Measurements from ENCODE around the gene GATB.

Gene GATB

DNA sequence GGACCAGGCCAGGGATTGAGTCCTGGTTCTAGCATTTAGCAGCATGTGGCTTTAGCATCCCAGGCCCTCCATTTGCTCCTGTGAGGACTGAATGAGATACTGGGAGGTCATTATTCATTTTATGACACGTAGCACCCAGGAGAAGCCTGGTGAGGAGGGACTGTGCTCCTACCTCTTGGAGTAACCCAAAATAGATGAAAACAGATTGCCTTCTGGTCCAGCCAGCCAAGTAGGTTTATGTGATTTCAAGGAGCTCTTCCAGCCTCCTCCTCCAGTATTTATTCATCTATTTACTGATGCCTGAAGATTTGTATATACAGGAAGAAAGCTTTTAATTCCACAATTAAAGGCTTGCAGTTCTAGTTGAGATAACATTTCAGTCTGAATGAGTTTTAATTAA, 109.3 kb downstream of the GATB start:
- DNase-seq (ENCODE audit: low spot score): no peak

DNA sequence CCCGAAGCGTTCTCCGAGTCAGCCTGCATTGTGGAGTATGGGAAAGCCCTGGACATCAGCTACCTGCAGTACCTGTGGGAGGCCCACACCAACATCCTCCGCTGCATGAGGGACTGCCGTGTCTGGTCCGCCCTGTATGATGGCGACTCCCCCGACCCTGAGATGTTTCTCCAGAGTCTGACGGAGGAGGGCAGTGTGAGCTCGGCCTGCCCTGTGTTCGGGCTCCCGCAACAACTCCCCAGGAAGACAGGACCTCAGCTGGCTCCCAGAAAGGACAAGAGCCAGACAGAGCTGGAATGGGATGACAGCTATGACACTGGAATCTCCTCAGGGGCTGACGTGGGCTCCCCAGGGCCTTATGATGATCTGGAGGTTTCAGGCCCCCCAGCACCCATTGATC, 111.3 kb downstream of the GATB start:
- DNase-seq (ENCODE audit: low spot score): no peak

DNA sequence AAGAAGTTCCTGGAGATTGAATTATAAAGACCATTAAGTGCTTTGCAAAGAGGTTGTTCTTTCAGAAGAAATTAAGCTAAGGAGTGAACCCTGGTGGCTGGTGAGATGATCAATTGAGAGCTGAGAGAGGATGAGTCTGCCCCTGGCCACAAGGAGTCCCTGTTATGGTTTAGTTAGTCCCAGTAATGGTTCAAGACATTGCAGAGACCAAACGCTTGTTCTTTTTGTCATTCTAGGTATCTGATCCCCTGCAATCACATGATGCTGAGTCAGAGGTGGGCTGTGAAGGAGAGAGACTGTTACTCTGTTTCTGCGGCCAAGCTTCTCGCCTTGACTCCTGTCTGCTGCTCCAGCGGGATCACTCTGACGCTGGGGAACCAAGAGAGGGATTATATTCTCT, 114.5 kb downstream of the GATB start:
- no peak for DNase-seq (ENCODE audit: low spot score)

DNA sequence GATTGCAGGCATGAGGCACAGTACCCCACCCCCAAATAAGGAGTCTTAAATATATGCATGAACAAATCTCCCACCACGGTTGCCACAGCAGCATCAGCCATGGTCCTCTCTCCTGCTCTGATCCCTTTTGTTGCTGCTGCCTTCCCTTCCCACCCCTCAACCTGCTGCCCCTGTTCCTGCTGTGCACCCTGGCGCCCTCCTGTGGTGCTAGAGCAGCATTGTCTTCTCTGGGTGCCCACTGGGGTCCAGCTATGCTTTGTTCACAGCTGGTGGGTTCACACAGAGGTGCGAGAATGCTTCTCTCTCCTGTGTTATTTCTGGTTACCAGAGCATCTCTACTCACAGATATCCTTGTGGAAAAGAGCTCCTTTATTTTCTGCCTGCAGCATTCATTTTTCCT, 116.2 kb downstream of the GATB start:
- no peak for DNase-seq (ENCODE audit: low spot score)

DNA sequence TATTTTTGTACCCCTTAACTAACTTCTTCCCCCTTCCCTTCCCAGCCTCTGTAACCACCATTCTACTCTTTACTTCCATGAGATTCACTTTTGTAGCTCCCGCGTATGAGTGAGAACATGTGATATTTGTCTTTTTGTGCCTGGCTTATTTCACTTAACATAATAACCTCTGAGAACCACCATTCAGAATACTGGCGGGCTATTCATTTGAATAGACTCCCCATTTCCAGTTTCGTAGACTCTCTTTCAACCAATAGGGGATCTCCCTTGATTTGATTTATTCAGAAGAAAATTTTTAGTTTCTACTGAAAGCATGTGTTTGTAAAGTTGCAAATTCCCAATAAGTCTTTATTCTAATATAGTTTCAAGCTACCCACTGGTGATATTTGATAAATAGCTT, 117.2 kb downstream of the GATB start:
- DNase-seq (ENCODE audit: low spot score): no peak

DNA sequence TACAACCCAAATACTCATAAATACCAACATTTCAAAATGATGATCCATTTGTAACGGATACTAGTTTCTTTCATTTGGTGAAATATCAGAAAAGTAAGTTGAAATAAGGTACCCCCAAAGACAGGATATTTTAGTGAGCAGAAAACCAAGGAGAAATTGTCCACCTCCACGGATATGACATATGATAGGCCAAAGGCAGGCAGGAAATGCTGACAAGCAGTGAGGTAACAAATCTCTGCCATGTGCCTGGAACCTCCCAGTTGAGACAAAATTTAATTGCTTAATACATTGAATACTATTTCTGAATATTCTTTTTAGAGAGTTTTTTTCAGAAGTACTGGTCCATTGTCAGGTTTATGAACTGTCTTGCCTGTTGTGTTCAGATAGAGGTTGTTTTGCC, 118.8 kb downstream of the GATB start:
- no peak for DNase-seq (ENCODE audit: low spot score)

DNA sequence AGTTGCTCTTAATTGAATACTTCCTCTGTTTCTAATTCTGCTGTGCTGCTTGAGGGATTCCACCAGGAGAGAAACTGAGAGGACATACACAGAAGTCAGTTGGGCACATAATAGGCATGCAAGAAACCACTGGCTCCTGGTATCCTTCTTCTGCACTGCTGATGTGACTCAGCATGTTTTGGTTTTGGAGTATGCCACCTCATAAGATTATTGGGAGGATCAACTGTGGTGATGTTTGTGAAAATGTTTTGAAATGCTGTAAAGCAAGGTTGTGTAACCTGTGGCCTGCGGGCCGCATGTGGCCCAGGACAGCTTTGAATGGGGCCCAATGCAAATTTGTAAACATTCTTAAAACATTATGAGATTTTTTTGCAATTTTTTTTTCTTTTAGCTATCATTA, 119.6 kb downstream of the GATB start:
- no peak for DNase-seq (ENCODE audit: low spot score)

DNA sequence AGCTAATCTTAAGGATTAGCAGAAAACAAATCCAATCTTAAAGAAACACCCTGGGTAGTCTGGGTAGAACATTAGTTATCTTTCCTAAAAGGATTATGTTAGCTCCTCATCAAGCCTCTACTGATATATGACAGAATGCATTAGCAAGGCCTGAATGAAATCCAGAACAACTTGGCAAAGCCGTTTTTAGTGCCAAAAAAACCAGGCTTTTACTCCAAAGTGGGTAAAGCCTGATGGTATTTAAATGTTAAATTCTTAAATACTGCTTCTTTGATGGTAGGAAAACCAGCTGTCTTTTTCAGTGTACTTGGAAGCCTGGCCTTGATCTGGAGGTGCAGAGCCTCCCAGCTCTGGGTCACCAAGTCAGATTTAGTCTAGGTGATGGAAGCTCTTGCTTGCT, 120.4 kb downstream of the GATB start:
- no peak for DNase-seq (ENCODE audit: low spot score)

DNA sequence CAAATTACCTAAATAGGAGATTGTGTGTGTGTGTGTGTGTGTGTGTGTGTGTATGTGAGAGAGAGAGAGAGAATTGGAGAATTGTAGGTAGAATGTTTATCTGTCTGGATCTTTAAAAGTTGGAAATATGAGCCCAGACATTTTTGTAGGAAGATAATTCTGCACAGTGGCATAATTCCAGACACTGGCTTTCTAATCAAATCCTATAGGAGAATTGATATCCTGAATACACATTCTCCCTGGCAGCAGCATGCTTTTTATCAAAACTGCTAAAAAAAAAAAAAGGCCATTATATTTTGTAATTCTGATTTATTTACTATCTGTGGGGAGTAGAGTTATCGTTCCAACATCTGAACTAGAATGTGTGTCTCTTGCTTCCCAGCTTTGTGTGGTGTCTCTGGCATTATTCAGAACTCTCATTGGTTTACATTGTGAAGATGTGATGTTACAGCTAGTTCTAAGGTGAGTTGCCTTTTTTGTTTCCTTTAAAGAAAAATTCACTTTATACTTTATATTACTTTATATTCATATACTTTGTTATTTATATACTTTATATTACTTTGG, 122.4 kb downstream of the GATB start:
- DNase-seq (ENCODE audit: low spot score): no peak

DNA sequence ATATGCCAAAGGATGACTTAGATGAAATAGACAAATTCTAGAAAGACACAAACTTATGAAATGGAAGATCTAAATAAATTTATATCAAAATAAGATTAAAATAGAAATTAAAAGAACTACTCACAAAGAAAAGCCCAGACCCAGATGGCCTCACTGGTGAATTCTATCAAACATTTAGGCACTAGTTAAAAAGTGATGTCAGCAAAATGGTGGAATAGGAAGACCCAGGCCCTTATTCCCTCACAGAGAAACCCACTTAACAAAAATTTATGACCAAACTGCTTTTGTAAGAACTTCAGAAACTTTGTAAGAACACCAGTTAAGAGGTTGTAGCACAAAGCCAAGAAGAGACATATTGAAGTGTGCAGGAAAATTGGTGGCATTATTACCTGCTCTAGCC, 129.5 kb downstream of the GATB start:
- no peak for DNase-seq (ENCODE audit: low spot score)

DNA sequence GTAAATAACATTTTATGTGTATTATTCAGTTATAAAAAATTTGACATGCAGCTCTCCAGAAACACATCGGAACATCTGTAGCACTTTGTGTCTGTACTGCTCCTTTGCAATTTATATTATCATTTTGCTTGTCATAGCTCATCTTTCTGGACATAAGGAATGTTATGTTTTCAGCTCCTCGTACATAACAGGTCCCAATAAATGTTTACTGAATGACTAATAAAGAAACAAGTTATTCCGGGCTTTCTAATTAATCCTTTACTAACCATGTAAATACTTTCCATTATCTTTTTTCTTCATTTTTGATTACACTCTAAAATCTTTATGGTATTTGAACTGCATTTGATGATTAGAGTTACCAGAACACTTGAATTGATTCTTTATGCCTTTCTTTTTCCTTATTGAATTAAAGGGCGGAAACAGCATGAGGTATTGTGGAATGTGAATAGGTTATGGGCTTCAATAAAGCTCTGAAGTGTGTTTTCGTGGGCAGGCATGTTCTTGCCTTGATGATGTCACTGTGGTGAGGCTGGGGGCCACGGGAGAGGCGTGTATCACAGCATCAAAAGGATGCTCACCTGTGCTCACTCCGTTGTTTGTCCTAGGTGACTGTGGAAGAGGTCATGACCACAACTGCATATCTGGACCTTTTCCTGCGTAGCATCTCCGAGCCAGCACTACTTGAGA, 131.6 kb downstream of the GATB start:
- no peak for DNase-seq (ENCODE audit: low spot score)

DNA sequence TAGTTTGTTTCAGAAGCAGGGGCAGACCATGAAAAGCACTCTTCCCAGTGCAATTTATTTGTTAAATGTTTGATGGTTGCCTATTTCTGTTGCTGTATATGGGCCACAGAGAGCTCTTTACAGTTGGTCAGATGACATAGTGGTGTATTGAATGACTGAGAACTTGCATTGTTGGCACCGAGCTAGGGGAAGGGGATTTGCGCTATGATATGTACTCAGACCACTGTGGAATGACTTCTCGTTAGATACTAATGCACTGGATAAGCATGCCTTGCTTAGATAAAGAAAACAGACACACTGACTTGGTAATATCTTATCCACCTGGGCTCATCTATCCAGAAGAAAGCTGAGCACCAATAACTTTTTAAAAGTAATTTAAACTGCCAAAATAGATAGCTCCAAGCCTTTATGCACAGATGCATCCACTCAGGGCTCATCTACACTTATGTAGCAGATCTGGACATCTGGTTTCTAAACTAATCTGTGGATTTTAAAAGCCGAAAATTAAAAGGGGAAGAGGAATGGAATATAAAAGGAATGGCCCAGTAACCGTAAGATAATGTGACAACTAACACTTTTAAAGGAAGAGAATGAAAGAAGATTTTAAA, 132.7 kb downstream of the GATB start:
- no peak for DNase-seq (ENCODE audit: low spot score)

DNA sequence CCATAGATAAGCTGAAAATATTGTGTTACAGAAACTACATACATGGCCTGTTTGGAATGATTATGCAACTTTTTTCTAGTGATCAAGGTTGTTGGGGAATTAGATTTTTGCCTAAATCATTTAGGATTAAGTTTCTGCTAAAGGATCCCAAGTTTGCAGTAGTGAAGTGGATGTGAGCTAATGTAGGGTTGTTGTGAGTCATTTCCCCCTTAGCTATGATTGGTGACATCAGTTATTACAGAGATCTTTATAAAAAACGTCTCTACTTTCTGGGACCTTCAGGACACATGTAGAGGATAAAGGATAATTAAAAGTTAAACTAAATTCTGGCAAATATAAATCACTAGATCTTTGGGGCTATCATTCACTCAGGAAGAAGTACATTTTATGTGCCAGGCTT, 133.3 kb downstream of the GATB start:
- DNase-seq (ENCODE audit: low spot score): no peak

DNA sequence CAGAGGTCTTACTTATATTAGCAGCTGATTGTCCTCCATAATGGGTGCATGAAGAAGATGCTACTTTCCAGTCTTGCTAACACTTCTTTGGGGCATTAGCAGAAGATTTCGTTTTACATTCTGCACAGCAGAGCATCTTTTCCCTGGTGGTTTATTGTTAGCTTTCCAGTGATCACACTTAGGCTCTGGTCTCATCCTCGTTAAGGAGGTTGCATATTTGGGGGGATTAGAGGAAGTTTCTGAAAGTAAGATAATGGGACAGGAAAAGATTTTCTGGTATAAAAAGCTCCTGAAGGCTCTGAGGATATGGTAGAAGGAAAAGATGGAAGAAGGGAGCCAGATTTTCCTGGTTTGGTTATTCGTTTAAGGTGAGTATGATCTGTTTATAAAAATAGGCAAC, 134.1 kb downstream of the GATB start:
- DNase-seq (ENCODE audit: low spot score): no peak

DNA sequence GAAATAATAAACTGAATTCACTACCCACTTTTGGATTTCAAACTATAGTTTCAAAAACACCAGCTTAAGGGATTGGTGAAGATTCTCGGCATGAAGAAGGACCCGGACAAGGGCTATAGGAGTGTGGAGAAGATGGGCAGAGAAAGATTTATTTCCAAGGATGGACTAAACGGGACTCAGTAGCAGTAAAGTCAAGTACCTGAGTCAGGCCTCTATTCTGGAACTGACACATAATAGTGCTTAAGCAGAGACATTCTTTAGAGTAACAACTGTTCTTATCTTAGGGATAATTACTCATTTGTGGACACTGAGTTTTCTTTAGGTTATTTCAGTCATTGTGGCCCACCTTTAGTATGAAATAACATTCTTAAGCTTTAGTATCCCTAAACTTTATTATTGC, 134.6 kb downstream of the GATB start:
- DNase-seq (ENCODE audit: low spot score): no peak

DNA sequence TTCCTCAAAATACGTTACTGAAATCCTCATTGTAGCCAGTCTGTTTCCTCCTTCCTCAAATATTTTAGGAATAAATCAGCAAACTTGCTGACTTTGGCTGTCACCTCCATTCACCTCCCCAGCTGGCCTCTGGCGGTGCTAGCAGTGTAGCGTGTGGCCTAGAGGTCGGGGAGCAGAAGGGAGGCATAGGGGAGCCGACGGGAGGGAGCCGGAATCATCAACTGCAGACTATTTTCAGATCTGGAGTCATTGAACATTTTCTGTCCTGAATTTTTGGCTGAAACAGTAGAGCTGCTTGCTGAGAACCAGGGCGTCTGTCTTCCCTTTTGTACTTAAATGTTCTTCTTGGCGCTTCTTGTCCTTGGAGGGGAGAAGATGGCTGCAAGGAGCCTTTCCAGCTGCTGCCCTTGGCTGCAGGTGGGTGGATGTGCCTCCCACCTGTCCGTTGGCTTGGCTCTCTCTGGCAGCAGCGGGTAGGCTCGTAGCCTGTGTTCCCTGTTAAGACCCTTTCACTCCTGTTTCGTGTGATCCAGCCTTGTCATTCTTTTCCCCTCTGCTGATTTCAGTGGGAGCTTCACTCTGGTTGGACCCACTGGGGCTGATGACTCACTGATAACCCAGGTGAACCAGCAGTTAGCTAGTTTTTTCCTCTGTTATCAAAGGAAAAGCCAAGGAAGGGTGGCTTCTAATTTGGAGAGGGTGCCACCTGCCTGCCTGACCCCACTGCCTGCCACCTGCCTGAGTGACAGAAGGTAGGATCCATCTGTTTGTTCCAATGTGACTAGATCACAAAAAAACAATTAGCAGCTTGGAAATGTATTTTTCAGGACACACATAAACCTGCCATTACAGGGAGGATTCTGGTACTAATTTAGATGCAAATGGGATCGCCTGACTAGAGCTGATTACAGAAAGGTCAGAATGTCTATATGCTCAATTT, 135.9 kb downstream of the GATB start:
- no peak for DNase-seq (ENCODE audit: low spot score)
